Fibroblast of the aortic adventitia (primary cell): ENCODE measurements around the gene PLA2G4E. TPM values are rescaled to one million over a fixed set of nuclear protein-coding genes. Genes with fewer than 3 reads are reported as not detected.

Experiments used
- DNase-seq: peaks from one replicate; pipeline ENCODE4 v3.0.0-alpha.2; 2010; ENCODE audit warnings: low read depth
- H3K4me3 ChIP-seq: 2 replicates; pipeline ENCODE4 v1.5.1; 2011; ENCODE audit warnings: low read depth, mild to moderate bottlenecking, control low read depth, low read length, moderate library complexity
- total RNA-seq: library from RNA; depleted of rRNA; stranded (reverse); fragments of >200 nt; gene quantifications from 2 replicates; pipeline ENCODE4 v1.2.3, GENCODE V29; 2012; ENCODE audit warnings: low replicate concordance
- TF ChIP-seq, protein P1 (sequence below): IDR thresholded peaks from 2 replicates; pipeline ENCODE4 v1.5.1; 2011; ENCODE audit warnings: mild to moderate bottlenecking, low read length, control low read depth, inconsistent platforms; ENCODE audit not compliant: insufficient read depth

Gene PLA2G4E
- total RNA-seq, 1 donor = not detected

DNA sequence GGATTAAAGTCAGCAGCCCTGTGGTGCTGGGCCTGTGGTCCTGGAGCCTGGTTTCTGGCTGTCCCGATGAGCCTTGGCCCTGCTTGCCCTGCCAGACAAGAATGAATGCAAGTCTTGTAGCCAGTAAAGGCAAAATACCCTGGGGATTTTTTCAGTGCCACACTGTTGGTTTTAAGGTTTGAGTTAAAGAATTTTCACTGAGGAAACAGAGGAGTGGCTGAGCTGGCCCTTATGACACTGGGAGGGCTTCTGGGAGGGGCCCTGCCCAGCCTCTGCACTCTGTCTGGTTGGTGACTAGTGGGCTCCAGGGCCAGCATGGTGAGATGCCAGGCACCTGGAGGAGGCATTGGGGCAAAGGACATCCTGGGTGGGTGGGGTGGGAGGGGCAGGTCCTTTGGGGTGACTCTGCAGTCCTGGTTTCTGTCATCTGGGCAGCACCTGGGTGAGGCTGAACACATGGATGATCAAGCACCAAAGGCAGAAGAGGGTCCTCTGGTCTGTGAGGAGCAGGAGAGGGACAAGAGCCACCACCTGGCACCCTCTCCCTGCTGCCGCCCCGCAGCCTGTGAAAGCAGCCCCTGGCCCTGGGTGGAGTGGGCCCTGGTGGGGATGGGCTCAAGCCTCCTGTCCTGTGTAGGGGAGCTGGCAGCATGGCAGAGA is 12.5 kb upstream of the PLA2G4E start:
- no peak overlapping the region for H3K4me3 ChIP-seq
- TF ChIP-seq, protein P1, sequence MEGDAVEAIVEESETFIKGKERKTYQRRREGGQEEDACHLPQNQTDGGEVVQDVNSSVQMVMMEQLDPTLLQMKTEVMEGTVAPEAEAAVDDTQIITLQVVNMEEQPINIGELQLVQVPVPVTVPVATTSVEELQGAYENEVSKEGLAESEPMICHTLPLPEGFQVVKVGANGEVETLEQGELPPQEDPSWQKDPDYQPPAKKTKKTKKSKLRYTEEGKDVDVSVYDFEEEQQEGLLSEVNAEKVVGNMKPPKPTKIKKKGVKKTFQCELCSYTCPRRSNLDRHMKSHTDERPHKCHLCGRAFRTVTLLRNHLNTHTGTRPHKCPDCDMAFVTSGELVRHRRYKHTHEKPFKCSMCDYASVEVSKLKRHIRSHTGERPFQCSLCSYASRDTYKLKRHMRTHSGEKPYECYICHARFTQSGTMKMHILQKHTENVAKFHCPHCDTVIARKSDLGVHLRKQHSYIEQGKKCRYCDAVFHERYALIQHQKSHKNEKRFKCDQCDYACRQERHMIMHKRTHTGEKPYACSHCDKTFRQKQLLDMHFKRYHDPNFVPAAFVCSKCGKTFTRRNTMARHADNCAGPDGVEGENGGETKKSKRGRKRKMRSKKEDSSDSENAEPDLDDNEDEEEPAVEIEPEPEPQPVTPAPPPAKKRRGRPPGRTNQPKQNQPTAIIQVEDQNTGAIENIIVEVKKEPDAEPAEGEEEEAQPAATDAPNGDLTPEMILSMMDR = no peak
- no peak for DNase-seq

DNA sequence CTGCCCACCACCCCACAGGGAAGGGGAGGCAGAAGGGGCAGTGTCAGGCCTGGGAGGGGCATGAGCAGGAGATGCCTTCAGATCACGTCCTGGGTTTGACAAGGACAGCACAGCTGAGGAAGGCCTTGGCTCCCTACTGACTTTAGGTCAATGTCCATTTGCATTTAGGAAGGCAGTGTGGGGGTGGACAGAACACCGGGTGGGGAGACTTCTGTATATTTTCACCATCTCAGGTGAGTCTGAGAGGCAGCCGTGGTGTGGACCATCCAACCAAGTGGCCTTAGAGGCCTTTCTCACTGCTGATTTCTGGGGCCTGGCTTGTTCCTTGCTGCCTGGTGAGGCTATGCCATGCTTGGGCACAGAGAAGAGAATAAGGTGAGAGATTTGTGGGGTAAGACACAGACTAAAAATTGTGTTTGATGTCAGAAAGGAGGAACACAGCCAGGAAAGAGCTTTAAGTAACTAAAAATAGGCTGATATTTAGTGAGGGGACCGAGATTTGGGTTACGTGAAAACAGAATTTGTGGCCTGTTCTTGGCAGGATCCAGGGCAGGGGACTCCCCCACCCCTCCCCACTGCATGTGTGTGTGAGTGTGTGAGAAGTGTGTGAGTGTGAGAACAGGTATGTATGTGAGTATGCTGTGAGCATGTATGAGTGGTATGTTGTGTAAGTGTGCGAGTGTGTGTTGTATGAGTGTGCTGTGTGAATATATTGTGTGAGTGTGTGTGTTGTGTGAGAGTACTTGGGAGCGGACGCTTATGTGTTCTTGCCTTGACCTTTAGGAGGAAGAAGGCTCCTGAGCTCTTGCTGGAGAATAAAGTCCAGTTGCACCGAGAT is 11.8 kb upstream of the PLA2G4E start:
- TF ChIP-seq, protein P1 = no peak
- no peak overlapping the region for H3K4me3 ChIP-seq
- no peak for DNase-seq

DNA sequence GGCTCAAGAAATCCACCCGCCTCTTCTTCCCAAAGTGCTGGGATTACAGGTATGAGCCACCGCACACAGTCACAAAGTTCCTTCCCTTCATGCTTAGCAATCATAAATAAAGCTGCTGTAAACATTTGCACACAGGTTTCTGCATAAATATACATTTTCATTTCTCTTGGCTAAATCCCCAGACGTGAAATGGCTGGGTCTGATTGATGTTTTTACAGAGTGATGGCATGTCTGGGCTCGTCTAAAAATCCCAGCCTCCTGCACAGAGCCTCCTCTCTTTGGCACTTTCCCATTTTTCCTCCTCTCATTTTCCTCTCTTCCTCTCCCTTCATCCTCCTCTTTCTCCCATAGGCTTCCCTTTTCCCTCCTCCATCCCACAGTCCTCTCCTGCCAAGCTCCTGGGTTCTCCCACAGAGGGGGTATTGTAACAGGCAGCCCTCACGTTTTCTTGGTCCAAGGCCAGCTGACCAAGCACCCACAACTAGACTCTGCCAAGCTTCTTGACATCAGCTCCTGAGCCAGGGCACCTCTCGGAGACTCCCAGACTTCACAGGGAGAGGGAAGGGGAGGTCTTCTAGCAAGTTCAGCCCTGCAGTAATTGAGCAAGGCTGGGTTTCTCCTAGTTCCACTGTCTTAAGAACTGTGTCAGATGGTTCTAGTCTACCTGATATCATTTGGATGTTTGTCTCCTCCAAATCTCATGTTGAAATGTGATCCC is 10.5 kb upstream of the PLA2G4E start:
- TF ChIP-seq, protein P1 = no peak
- no peak for DNase-seq
- H3K4me3 ChIP-seq = no peak overlapping the region

DNA sequence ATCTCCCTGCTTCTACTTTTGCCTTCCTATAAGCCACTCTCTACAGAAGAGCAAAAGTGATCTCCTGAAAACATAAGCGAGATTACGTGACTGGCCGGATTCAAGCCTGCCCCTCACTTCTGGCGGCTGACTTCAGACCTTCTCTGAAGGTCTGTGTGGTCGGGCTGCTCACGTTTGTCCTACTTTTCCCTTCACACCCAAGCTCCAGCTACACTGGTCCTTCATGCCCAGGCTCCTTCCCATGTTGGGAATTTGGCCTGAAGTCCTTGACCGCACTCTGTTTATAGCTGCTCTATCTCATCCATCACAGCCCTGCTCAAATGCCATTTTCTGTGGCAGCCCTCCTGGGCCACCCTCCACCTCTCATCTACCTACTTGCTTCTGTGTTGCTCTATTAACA is 6.7 kb upstream of the PLA2G4E start:
- no peak overlapping the region for H3K4me3 ChIP-seq
- TF ChIP-seq, protein P1 = no peak
- DNase-seq = no peak

DNA sequence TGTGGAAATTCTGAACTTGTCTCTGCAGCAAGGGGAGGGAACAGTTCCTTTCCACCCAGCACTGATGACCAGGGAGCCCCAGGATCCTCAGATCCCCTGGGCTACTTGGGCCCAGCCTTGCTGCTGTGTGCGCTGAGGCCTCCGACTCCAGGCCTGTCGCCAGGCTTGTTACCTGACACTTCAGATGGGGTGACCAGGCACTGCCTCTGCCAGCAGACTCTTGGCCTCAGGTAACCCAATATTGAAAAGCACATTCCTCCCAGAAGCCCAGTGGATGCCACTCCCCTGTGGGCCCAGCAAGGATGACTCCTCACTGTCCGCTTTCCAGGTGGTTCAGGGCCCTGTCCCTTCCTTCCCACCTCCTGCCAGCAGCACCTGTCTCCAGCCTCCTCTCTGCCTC is 3.5 kb upstream of the PLA2G4E start:
- no peak for DNase-seq
- H3K4me3 ChIP-seq = no peak overlapping the region
- TF ChIP-seq, protein P1 = no peak

DNA sequence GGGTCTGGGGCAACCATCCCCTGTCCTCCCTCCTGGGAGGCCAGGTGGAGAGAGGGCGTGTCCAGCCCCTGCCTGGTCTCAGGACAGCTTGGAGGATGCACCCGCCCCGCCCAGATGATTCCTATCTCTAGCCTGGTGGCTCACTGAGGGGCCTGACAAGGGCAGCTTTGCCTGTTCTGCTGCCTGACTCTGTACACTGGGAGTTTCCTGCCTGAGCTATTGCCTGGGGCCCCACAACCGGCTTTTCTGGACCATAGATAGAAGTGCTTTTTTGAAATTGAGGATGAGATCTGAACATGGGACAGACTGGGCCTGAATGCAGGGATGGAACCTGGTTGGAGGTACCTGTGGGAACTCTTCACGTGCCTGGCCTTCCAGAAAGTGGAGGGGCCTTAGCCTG is 751 bp upstream of the PLA2G4E start:
- no peak for DNase-seq
- no peak overlapping the region for H3K4me3 ChIP-seq
- TF ChIP-seq, protein P1 = no peak
